ENCODE data around the gene ADM2.

DNA sequence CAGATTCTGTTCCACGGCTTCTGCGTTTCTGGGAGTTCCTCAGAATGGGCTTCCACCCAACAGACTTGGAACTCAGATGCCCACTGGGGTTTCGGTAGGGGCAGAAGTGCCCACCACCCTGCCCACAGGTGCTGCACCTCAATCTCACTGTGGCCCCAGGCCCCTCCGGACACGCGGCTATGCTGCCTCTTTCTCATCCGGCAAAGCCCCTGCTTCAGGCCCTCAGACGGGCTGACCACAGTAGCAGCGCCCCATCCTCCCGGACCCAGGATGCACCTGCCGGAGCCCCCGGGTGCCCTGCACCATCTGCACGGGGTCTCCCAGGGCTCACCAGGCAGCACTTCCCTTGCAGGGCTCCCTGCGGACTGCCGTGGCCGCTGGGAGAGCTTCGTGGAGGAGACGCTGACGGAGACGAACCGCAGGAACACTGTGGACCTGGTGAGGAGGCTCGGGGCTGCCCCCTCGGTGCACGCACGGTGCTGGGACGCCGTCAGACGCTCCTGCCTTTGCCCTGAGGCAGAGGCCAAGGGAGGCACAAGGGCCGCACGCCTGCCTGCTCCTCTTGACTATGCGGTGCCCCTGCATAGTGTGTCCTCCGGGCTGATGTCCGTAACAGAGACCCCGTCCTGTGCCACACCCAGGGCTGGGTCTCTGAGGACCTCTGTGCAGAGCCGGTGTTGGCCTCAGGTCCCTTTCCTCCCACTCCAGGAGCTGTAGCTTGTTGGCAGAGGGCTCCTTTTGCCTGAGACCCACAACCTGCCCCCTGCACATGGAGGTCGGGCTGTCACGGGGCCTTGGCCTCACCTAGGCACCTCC is 45.1 kb upstream of the ADM2 start:
- TF ChIP-seq, protein P1, sequence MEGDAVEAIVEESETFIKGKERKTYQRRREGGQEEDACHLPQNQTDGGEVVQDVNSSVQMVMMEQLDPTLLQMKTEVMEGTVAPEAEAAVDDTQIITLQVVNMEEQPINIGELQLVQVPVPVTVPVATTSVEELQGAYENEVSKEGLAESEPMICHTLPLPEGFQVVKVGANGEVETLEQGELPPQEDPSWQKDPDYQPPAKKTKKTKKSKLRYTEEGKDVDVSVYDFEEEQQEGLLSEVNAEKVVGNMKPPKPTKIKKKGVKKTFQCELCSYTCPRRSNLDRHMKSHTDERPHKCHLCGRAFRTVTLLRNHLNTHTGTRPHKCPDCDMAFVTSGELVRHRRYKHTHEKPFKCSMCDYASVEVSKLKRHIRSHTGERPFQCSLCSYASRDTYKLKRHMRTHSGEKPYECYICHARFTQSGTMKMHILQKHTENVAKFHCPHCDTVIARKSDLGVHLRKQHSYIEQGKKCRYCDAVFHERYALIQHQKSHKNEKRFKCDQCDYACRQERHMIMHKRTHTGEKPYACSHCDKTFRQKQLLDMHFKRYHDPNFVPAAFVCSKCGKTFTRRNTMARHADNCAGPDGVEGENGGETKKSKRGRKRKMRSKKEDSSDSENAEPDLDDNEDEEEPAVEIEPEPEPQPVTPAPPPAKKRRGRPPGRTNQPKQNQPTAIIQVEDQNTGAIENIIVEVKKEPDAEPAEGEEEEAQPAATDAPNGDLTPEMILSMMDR (IDR thresholded peaks at IDR 0.05; ENCODE audit: low read length), result no peak
- TF ChIP-seq EZH2phosphoT487 (IDR thresholded peaks at IDR 0.05; ENCODE audit: low read length) (no peak), EZH2 (optimal IDR thresholded peaks at IDR 0.05; ENCODE audit: low read depth, low read length) (no peak)
